Loucy (cell line): ENCODE data around the gene CPAMD8.

ENCODE experiments used
- H2AFZ ChIP-seq: fragments of 200-600 bp; sonication (generic); 2 replicates; pipeline ENCODE4 v1.6.0; 2016; ENCODE audit warnings: antibody characterized with exemption, mild to moderate bottlenecking, low read length, moderate library complexity
- H3F3A ChIP-seq: fragments of 200-600 bp; 2 replicates; pipeline ENCODE4 v1.6.0; 2016; ENCODE audit warnings: antibody characterized with exemption, low read depth, mild to moderate bottlenecking
- H3K27me3 ChIP-seq: fragments of 200-600 bp; sonication (generic); 2 replicates; pipeline ENCODE4 v1.6.1; 2014; ENCODE audit warnings: low read length, mild to moderate bottlenecking; ENCODE audit not compliant: insufficient read depth, poor library complexity, severe bottlenecking
- H3K36me3 ChIP-seq: fragments of 200-600 bp; sonication (generic); 2 replicates; pipeline ENCODE4 v1.6.1; 2016; ENCODE audit warnings: low read length; ENCODE audit not compliant: insufficient read depth
- H3K4me1 ChIP-seq: fragments of 200-600 bp; sonication (generic); 2 replicates; pipeline ENCODE4 v1.5.1; 2014; ENCODE audit warnings: low read length, mild to moderate bottlenecking; ENCODE audit not compliant: insufficient read depth, poor library complexity, severe bottlenecking
- H3K4me2 ChIP-seq: fragments of 200-600 bp; sonication (generic); 2 replicates; pipeline ENCODE4 v1.6.0; 2014; ENCODE audit warnings: antibody characterized with exemption, low read length, low read depth, mild to moderate bottlenecking; ENCODE audit not compliant: poor library complexity, severe bottlenecking
- H3K4me3 ChIP-seq: fragments of 200-600 bp; sonication (generic); 2 replicates; pipeline ENCODE4 v1.5.1; 2014; ENCODE audit warnings: low read length, mild to moderate bottlenecking, mixed read lengths; ENCODE audit not compliant: poor library complexity, severe bottlenecking
- H3K79me2 ChIP-seq: fragments of 200-600 bp; sonication (generic); 2 replicates; pipeline ENCODE4 v1.6.1; 2014; ENCODE audit warnings: low read length; ENCODE audit not compliant: insufficient read depth
- H3K9ac ChIP-seq: fragments of 200-600 bp; sonication (generic); 2 replicates; pipeline ENCODE4 v1.6.0; 2014; ENCODE audit warnings: mild to moderate bottlenecking, low read depth, low read length, moderate library complexity; ENCODE audit not compliant: poor library complexity, severe bottlenecking
- H3K9me2 ChIP-seq: fragments of 200-600 bp; sonication (generic); replicated peaks from 2 replicates; pipeline ENCODE4 v1.6.1; 2016; ENCODE audit warnings: low read depth, low read length, mixed read lengths
- H3K9me3 ChIP-seq: fragments of 200-600 bp; sonication (generic); 2 replicates; pipeline ENCODE4 v1.6.1; 2014; ENCODE audit warnings: mild to moderate bottlenecking, antibody characterized with exemption, low read length, low read depth; ENCODE audit not compliant: insufficient read depth
- H4K20me1 ChIP-seq: fragments of 200-600 bp; sonication (generic); 2 replicates; pipeline ENCODE4 v1.6.0; 2014; ENCODE audit warnings: antibody characterized with exemption, low read length, mild to moderate bottlenecking; ENCODE audit not compliant: insufficient read depth, poor library complexity, severe bottlenecking
- CTCF ChIP-seq: fragments of 200-600 bp; sonication (generic); conservative IDR thresholded peaks from 2 replicates; pipeline ENCODE4 v1.5.1; 2014; ENCODE audit warnings: mild to moderate bottlenecking, antibody characterized with exemption, low read length
- EZH2phosphoT487 ChIP-seq: fragments of 200-600 bp; IDR thresholded peaks from 2 replicates; pipeline ENCODE4 v1.6.1; 2018; ENCODE audit warnings: antibody characterized with exemption, mild to moderate bottlenecking, moderate library complexity, borderline replicate concordance

Gene CPAMD8

GRCh38 chr19:17035842-17036424 lies 9.3 kb upstream of the CPAMD8 start:
- TF ChIP-seq CTCF, result no peak
- no peak for TF ChIP-seq EZH2phosphoT487
- no peaks in the 10 kb centered on the region for H3K9me2 ChIP-seq
- H3K9me3 ChIP-seq, result no peaks in the 10 kb centered on the region
- H3K4me1 ChIP-seq, result no peaks in the 10 kb centered on the region
- H3K4me2 ChIP-seq, result no peak overlapping the region
- no peak overlapping the region for H3K4me3 ChIP-seq
- H4K20me1 ChIP-seq, result no peaks in the 10 kb centered on the region
- H3K79me2 ChIP-seq, result no peaks in the 10 kb centered on the region
- no peaks in the 10 kb centered on the region for H3K36me3 ChIP-seq
- H3K9ac ChIP-seq, result no peak overlapping the region
- no peaks in the 10 kb centered on the region for H3K27me3 ChIP-seq
- H3F3A ChIP-seq, result no peaks in the 10 kb centered on the region
- no peak overlapping the region for H2AFZ ChIP-seq

- no peaks in the 10 kb centered on the region for H3K4me1 ChIP-seq
- TF ChIP-seq CTCF (no peak), EZH2phosphoT487 (no peak)
- H3K27me3 ChIP-seq, result no peaks in the 10 kb centered on the region
- H3K9ac ChIP-seq, result no peak overlapping the region
- H3K4me3 ChIP-seq, result no peak overlapping the region
- H3K9me3 ChIP-seq, result no peaks in the 10 kb centered on the region
- H3K9me2 ChIP-seq, result no peaks in the 10 kb centered on the region
- H3K79me2 ChIP-seq, result no peaks in the 10 kb centered on the region
- H3K4me2 ChIP-seq, result no peak overlapping the region
- no peaks in the 10 kb centered on the region for H3K36me3 ChIP-seq
- H4K20me1 ChIP-seq, result no peaks in the 10 kb centered on the region
- H2AFZ ChIP-seq, result no peak overlapping the region
- H3F3A ChIP-seq, result no peaks in the 10 kb centered on the region
Observed at GRCh38 chr19:17031741-17032140, 5.1 kb upstream of the CPAMD8 start.

GRCh38 chr19:17027535-17027975 lies 945 bp upstream of the CPAMD8 start:
- Histone ChIP-seq H3K27me3 (no peaks in the 10 kb centered on the region), H3K36me3 (no peaks in the 10 kb centered on the region), H3K4me2 (no peak overlapping the region), H3K79me2 (no peaks in the 10 kb centered on the region), H3K9me3 (peaks cover 7% of the 10 kb centered on the region; the same call in 1 of the 2 replicates), H3K4me1 (no peaks in the 10 kb centered on the region), H2AFZ (no peak overlapping the region), H3K9me2 (no peaks in the 10 kb centered on the region), H3F3A (no peaks in the 10 kb centered on the region), H3K4me3 (no peak overlapping the region), H3K9ac (no peak overlapping the region), H4K20me1 (no peaks in the 10 kb centered on the region)
- no peak for TF ChIP-seq EZH2phosphoT487
- no peak for TF ChIP-seq CTCF
